Measurements from ENCODE around the gene DHODH.
"Not testable (repeated sequence)": the region's sequence is repeated elsewhere in the genome, so short reads cannot be mapped to it uniquely, and the experiment has no call there.

Gene DHODH

GRCh38 chr16:72043539-72043938 lies 35.0 kb downstream of the DHODH start:
- Histone ChIP-seq H3K36me3 (ENCODE audit: insufficient read depth, insufficient read length, low read length) (no peaks in the 10 kb centered on the region), H3K9me3 (ENCODE audit: insufficient read depth, low read length) (no peaks in the 10 kb centered on the region), H3K4me3 (ENCODE audit: insufficient read length, low read depth) (no peak overlapping the region), H3K27me3 (ENCODE audit: insufficient read depth, insufficient read length) (no peaks in the 10 kb centered on the region), H3K9ac (ENCODE audit: insufficient read length, low read depth) (no peak overlapping the region), H3K4me1 (ENCODE audit: insufficient read depth, insufficient read length) (no peaks in the 10 kb centered on the region)
- TF ChIP-seq SUZ12 (IDR thresholded peaks at IDR 0.05; ENCODE audit: extremely low read depth, insufficient read depth, insufficient read length) (no peak), YY1 (IDR thresholded peaks at IDR 0.05; ENCODE audit: insufficient read depth, insufficient read length) (no peak), ZNF274 (IDR thresholded peaks at IDR 0.05; ENCODE audit: low read depth, low read length) (no peak)
- DNase-seq (ENCODE audit: low read depth, low spot score), result no peak

GRCh38 chr16:72044296-72044695 lies 35.8 kb downstream of the DHODH start:
- Histone ChIP-seq H3K4me3 (ENCODE audit: insufficient read length, low read depth) (no peak overlapping the region), H3K4me1 (ENCODE audit: insufficient read depth, insufficient read length) (no peaks in the 10 kb centered on the region), H3K9ac (ENCODE audit: insufficient read length, low read depth) (no peak overlapping the region), H3K36me3 (ENCODE audit: insufficient read depth, insufficient read length, low read length) (no peaks in the 10 kb centered on the region), H3K27me3 (ENCODE audit: insufficient read depth, insufficient read length) (no peaks in the 10 kb centered on the region), H3K9me3 (ENCODE audit: insufficient read depth, low read length) (peaks cover 7% of the 10 kb centered on the region)
- TF ChIP-seq ZNF274 (IDR thresholded peaks at IDR 0.05; ENCODE audit: low read depth, low read length) (no peak), SUZ12 (IDR thresholded peaks at IDR 0.05; ENCODE audit: extremely low read depth, insufficient read depth, insufficient read length) (no peak), YY1 (IDR thresholded peaks at IDR 0.05; ENCODE audit: insufficient read depth, insufficient read length) (no peak)
- DNase-seq (ENCODE audit: low read depth, low spot score), result no peak

- no peak for DNase-seq (ENCODE audit: low read depth, low spot score)
- Histone ChIP-seq H3K4me3 (ENCODE audit: insufficient read length, low read depth) (no peak overlapping the region), H3K36me3 (ENCODE audit: insufficient read depth, insufficient read length, low read length) (no peaks in the 10 kb centered on the region), H3K27me3 (ENCODE audit: insufficient read depth, insufficient read length) (no peaks in the 10 kb centered on the region), H3K4me1 (ENCODE audit: insufficient read depth, insufficient read length) (no peaks in the 10 kb centered on the region), H3K9me3 (ENCODE audit: insufficient read depth, low read length) (peaks cover 13% of the 10 kb centered on the region), H3K9ac (ENCODE audit: insufficient read length, low read depth) (no peak overlapping the region)
- TF ChIP-seq YY1 (IDR thresholded peaks at IDR 0.05; ENCODE audit: insufficient read depth, insufficient read length), result no peak
- no peak for TF ChIP-seq ZNF274 (IDR thresholded peaks at IDR 0.05; ENCODE audit: low read depth, low read length)
- TF ChIP-seq SUZ12 (IDR thresholded peaks at IDR 0.05; ENCODE audit: extremely low read depth, insufficient read depth, insufficient read length), result no peak
These were observed 36.3 kb downstream of the DHODH start for GRCh38 chr16:72044825-72045359.

- peaks cover 16% of the 10 kb centered on the region for H3K9me3 ChIP-seq (ENCODE audit: insufficient read depth, low read length)
- H3K4me1 ChIP-seq (ENCODE audit: insufficient read depth, insufficient read length), result no peaks in the 10 kb centered on the region
- no peaks in the 10 kb centered on the region for H3K36me3 ChIP-seq (ENCODE audit: insufficient read depth, insufficient read length, low read length)
- TF ChIP-seq ZNF274 (IDR thresholded peaks at IDR 0.05; ENCODE audit: low read depth, low read length), result no peak
- no peak for TF ChIP-seq SUZ12 (IDR thresholded peaks at IDR 0.05; ENCODE audit: extremely low read depth, insufficient read depth, insufficient read length)
- TF ChIP-seq YY1 (IDR thresholded peaks at IDR 0.05; ENCODE audit: insufficient read depth, insufficient read length), result no peak
- no peak overlapping the region for H3K4me3 ChIP-seq (ENCODE audit: insufficient read length, low read depth)
- H3K27me3 ChIP-seq (ENCODE audit: insufficient read depth, insufficient read length), result no peaks in the 10 kb centered on the region
- DNase-seq (ENCODE audit: low read depth, low spot score), result no peak
- no peak overlapping the region for H3K9ac ChIP-seq (ENCODE audit: insufficient read length, low read depth)
These were observed 40.6 kb downstream of the DHODH start for GRCh38 chr16:72049110-72049509.

GRCh38 chr16:72050769-72051464 lies 42.4 kb downstream of the DHODH start:
- no peak overlapping the region for H3K9ac ChIP-seq (ENCODE audit: insufficient read length, low read depth)
- no peaks in the 10 kb centered on the region for H3K27me3 ChIP-seq (ENCODE audit: insufficient read depth, insufficient read length)
- TF ChIP-seq ZNF274 (IDR thresholded peaks at IDR 0.05; ENCODE audit: low read depth, low read length) (no peak), YY1 (IDR thresholded peaks at IDR 0.05; ENCODE audit: insufficient read depth, insufficient read length) (no peak), SUZ12 (IDR thresholded peaks at IDR 0.05; ENCODE audit: extremely low read depth, insufficient read depth, insufficient read length) (no peak)
- no peaks in the 10 kb centered on the region for H3K4me1 ChIP-seq (ENCODE audit: insufficient read depth, insufficient read length)
- H3K4me3 ChIP-seq (ENCODE audit: insufficient read length, low read depth), result no peak overlapping the region
- no peaks in the 10 kb centered on the region for H3K36me3 ChIP-seq (ENCODE audit: insufficient read depth, insufficient read length, low read length)
- DNase-seq (ENCODE audit: low read depth, low spot score), result no peak
- H3K9me3 ChIP-seq (ENCODE audit: insufficient read depth, low read length), result peaks cover 16% of the 10 kb centered on the region

GRCh38 chr16:72051818-72052217 lies 43.3 kb downstream of the DHODH start:
- DNase-seq (ENCODE audit: low read depth, low spot score), result no peak
- H3K4me1 ChIP-seq (ENCODE audit: insufficient read depth, insufficient read length), result no peaks in the 10 kb centered on the region
- no peak overlapping the region for H3K9ac ChIP-seq (ENCODE audit: insufficient read length, low read depth)
- H3K4me3 ChIP-seq (ENCODE audit: insufficient read length, low read depth), result no peak overlapping the region
- H3K36me3 ChIP-seq (ENCODE audit: insufficient read depth, insufficient read length, low read length), result no peaks in the 10 kb centered on the region
- no peak for TF ChIP-seq YY1 (IDR thresholded peaks at IDR 0.05; ENCODE audit: insufficient read depth, insufficient read length)
- TF ChIP-seq ZNF274 (IDR thresholded peaks at IDR 0.05; ENCODE audit: low read depth, low read length), result no peak
- TF ChIP-seq SUZ12 (IDR thresholded peaks at IDR 0.05; ENCODE audit: extremely low read depth, insufficient read depth, insufficient read length), result no peak
- H3K9me3 ChIP-seq (ENCODE audit: insufficient read depth, low read length), result peaks cover 16% of the 10 kb centered on the region
- no peaks in the 10 kb centered on the region for H3K27me3 ChIP-seq (ENCODE audit: insufficient read depth, insufficient read length)

GRCh38 chr16:72054254-72054847 lies 45.8 kb downstream of the DHODH start, which contains the start of gene HP:
Gene HP, plus strand, starts transcription at chr16:72054505. Its CDS starts 148 bp downstream, at chr16:72054653.
- not testable (repeated sequence) for H3K4me3 ChIP-seq (ENCODE audit: insufficient read length, low read depth); DNase-seq (ENCODE audit: low read depth, low spot score)

More at GRCh38 chr16:72054254-72054847, 45.8 kb downstream of the DHODH start, which contains the start of gene HP:
- not testable (repeated sequence) for H3K27me3 ChIP-seq (ENCODE audit: insufficient read depth, insufficient read length); H3K9me3 ChIP-seq (ENCODE audit: insufficient read depth, low read length); H3K4me1 ChIP-seq (ENCODE audit: insufficient read depth, insufficient read length); H3K36me3 ChIP-seq (ENCODE audit: insufficient read depth, insufficient read length, low read length); H3K9ac ChIP-seq (ENCODE audit: insufficient read length, low read depth)

Data from NT2/D1 (cell line).